ENCODE measurements around the gene FNDC7.
"Not testable (repeated sequence)": the region's sequence is repeated elsewhere in the genome, so short reads cannot be mapped to it uniquely, and the experiment has no call there.

FNDC7 gene, protein sequence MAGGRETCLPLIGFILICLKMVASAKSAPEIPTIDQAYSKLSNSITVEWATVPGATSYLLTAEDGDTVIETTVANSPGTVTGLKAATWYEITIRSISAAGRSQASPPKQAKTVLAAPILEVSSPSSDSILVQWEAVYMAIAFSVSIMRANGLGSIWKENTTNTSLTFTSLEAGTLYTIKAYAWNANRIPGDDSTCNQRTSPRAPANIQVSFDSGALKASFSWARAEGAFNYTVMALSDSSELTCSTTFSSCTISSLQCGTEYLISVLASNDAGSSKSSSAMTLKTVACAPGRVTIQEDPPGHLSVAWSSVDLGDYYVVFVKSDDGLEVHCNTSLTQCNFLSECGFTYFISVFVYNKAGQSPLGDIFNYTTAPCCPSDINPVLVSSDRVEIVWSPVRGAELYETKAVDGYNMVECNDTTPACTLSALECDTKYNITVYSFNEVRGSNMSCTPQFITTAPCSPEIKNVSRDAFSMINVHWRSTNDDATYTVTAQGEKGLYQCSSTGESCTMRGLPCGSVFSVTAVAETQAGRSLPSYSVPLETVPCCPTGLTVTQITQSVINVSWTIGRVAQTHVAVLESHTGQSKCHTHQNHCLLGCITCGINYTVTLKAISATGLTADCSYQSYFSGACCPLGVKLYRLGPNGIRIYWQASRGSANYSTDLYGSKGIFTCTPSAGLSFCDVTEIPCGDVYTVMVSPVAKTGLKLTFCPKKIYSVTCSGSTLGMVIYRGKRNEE

DNA sequence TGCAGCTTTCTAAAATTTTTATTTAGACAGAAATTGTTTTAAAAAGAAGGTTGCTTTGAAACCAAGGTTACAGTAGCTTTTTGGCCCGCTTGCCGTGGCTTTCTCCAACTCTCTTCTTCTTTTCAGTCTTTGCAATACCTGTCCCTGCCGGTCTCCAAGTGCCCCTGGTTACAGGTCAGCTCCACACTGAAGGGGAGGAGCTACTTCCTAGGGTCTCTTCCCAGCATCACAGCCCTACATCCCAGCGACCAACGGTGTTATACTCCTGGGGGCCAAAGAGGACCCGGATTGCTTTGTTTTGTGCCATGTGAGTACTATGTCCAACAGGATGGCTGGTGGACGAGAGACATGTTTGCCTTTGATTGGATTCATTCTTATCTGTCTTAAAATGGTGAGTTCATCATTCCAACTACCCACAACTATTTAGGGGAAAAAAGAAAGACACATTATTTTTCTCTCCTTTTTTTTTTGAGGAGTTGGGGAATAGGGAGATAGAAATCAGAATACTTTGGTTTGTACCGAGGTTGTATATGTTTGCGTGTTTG, at the start of gene FNDC7:
Gene FNDC7, plus strand, starts transcription at position 303 of the 545 bp plus-strand sequence. Its CDS starts 26 bp downstream, at position 329.
- Mint-ChIP-seq H3K4me3 (no peak within 1 kb of the TSS), H3K27ac (no peak within 1 kb of the TSS), H3K27me3 (ENCODE audit: low read depth, poor library complexity) (peaks cover 24% of the 10 kb centered on the region), H3K9me3 (no peaks in the 10 kb centered on the region), H3K36me3 (ENCODE audit: low read depth) (no peaks in the 10 kb centered on the region), H3K4me1 (no peaks in the 10 kb centered on the region)
- TF ChIP-seq, protein P1, sequence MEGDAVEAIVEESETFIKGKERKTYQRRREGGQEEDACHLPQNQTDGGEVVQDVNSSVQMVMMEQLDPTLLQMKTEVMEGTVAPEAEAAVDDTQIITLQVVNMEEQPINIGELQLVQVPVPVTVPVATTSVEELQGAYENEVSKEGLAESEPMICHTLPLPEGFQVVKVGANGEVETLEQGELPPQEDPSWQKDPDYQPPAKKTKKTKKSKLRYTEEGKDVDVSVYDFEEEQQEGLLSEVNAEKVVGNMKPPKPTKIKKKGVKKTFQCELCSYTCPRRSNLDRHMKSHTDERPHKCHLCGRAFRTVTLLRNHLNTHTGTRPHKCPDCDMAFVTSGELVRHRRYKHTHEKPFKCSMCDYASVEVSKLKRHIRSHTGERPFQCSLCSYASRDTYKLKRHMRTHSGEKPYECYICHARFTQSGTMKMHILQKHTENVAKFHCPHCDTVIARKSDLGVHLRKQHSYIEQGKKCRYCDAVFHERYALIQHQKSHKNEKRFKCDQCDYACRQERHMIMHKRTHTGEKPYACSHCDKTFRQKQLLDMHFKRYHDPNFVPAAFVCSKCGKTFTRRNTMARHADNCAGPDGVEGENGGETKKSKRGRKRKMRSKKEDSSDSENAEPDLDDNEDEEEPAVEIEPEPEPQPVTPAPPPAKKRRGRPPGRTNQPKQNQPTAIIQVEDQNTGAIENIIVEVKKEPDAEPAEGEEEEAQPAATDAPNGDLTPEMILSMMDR (IDR thresholded peaks at IDR 0.05): no peak
- DNase-seq: no peak

DNA sequence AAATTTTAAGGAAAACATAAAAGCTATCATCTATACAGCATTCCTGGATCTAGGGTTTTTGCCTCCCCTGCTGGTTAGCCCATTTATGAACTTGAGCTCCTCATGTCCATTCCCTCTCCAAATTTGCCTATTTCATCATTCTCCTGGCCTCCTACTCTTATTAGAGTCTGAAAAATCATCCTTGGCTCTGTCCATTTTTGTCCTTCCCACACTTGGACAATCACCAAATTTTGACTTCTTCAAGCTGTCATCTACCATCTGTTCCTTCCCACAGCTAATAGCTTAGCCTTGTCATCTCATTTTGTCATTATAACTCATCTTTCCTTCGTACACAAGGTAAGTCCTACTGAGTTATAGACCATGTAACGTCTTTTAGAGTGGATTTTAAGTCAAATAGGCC, 49.6 kb upstream of the FNDC7 start:
- H3K4me3 Mint-ChIP-seq: no peak overlapping the region
- TF ChIP-seq, protein P1 (IDR thresholded peaks at IDR 0.05): no peak
- H3K4me1 Mint-ChIP-seq: no peaks in the 10 kb centered on the region
- no peaks in the 10 kb centered on the region for H3K36me3 Mint-ChIP-seq (ENCODE audit: low read depth)
- H3K9me3 Mint-ChIP-seq: peaks cover 17% of the 10 kb centered on the region
- no peak for DNase-seq
- H3K27ac Mint-ChIP-seq: no peak overlapping the region
- H3K27me3 Mint-ChIP-seq (ENCODE audit: low read depth, poor library complexity): peaks cover 53% of the 10 kb centered on the region

DNA sequence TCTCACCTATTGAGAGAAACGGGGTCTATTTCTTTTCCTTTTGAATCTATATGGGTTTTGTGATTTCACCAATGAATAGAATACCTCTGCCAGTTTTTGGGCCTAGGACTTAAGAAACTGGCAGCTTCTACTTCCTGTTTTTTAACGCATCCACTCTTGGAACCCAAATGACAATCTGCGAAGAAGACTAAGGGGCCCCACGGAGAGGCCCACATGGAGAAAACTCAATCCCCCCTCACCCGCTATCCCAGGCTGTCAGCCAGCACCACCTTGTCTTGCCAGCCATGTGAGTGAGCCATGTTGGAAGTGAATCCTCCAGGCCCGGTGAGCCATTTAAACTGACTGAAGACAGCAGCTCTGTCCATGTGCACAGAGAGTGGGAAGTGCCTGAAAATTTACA, 48.2 kb upstream of the FNDC7 start:
- H3K36me3 Mint-ChIP-seq (ENCODE audit: low read depth): no peaks in the 10 kb centered on the region
- TF ChIP-seq, protein P1 (IDR thresholded peaks at IDR 0.05): no peak
- peaks cover 43% of the 10 kb centered on the region for H3K27me3 Mint-ChIP-seq (ENCODE audit: low read depth, poor library complexity)
- DNase-seq: no peak
- H3K4me3 Mint-ChIP-seq: no peak overlapping the region
- H3K27ac Mint-ChIP-seq: peak overlapping the region; percentile 36
- peaks cover 20% of the 10 kb centered on the region for H3K9me3 Mint-ChIP-seq
- no peaks in the 10 kb centered on the region for H3K4me1 Mint-ChIP-seq

DNA sequence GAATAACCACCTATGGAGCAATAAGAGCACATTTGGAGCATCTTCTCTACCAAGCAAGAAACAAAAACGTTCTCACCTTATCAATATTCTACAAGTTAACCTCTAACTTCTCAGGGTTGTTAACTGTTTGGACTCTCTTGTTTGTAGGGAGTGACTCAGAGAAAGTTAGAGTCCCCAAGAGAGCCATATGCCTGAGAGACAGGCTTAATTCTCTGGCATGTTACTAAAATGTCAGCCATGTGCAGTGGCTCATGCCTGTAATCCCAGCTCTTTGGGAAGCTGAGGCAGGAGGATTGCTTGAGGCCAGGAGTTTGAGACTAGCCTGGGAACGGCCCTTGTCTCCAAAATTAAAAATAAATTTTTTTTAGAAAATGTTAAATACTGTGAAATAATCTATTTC, 47.6 kb upstream of the FNDC7 start:
- H3K4me3 Mint-ChIP-seq: no peak overlapping the region
- no peak overlapping the region for H3K27ac Mint-ChIP-seq
- no peaks in the 10 kb centered on the region for H3K4me1 Mint-ChIP-seq
- H3K27me3 Mint-ChIP-seq (ENCODE audit: low read depth, poor library complexity): peaks cover 41% of the 10 kb centered on the region
- H3K9me3 Mint-ChIP-seq: peaks cover 14% of the 10 kb centered on the region
- no peak for DNase-seq
- H3K36me3 Mint-ChIP-seq (ENCODE audit: low read depth): no peaks in the 10 kb centered on the region
- TF ChIP-seq, protein P1 (IDR thresholded peaks at IDR 0.05): no peak

DNA sequence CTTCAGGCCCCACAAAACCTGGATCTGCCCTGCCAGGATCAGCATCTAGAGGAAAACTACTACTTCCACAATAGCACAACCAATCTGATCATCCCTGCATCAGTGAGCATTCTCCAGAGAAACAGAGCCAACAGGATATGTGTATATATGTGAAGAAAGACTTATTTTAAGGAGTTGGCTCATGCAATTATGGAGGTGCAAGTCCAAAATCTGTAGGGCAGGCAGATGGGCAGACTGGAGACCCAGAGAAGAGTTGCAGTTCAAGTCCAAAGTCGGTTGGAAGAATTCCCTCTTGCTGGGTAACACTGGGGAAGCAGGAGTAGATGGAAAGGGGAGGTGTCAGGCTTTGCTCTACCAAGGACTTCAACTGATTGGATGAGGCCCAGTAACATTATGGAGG, 46.9 kb upstream of the FNDC7 start:
- peaks cover 9% of the 10 kb centered on the region for H3K9me3 Mint-ChIP-seq

DNA sequence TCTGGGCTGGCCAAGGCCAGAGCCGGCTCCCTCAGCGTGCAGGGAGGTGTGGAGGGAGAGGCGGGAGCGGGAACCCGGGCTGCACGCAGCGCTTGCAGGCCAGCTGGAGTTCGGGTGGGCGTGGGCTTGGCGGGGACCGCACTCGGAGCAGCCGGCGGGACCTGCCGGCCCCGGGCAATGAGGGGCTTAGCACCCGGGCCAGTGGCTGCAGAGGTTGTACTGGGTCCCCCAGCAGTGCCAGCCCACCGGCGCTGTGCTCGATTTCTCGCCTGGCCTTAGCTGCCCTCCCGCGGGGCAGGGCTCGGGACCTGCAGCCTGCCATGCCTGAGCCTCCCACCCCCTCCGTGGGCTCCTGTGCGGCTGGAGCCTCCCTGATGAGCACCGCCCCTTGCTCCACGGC, 45.3 kb upstream of the FNDC7 start:
- peaks cover 26% of the 10 kb centered on the region for H3K27me3 Mint-ChIP-seq (ENCODE audit: low read depth, poor library complexity)
- not testable (repeated sequence) for H3K4me1 Mint-ChIP-seq; H3K4me3 Mint-ChIP-seq; H3K27ac Mint-ChIP-seq; H3K36me3 Mint-ChIP-seq (ENCODE audit: low read depth); DNase-seq; H3K9me3 Mint-ChIP-seq

More for the DNA sequence above, 46.9 kb upstream of the FNDC7 start:
- Mint-ChIP-seq H3K27me3 (ENCODE audit: low read depth, poor library complexity) (peaks cover 36% of the 10 kb centered on the region), H3K4me1 (no peaks in the 10 kb centered on the region), H3K27ac (no peak overlapping the region), H3K4me3 (no peak overlapping the region), H3K36me3 (ENCODE audit: low read depth) (no peaks in the 10 kb centered on the region)
- DNase-seq: no peak
- TF ChIP-seq, protein P1 (IDR thresholded peaks at IDR 0.05): no peak
